HepG2 (cell line): ENCODE data around the gene XAF1. TPM values are rescaled to one million over a fixed set of nuclear protein-coding genes. Genes with fewer than 3 reads are reported as not detected.

Experiments used
- CBFB ChIP-seq: sonication (generic); formaldehyde crosslinking; IDR thresholded peaks from 2 replicates; pipeline ENCODE4 v1.4.0; 2020; ENCODE audit warnings: missing genetic modification reagents
- CENPBD1 ChIP-seq: sonication (generic); formaldehyde crosslinking; IDR thresholded peaks from 2 replicates; pipeline ENCODE4 v1.8.0; 2022; ENCODE audit warnings: missing genetic modification reagents, low read depth, mild to moderate bottlenecking, borderline replicate concordance
- HMGXB3 ChIP-seq: sonication (generic); formaldehyde crosslinking; IDR thresholded peaks from 2 replicates; pipeline ENCODE4 v1.4.0; 2020; ENCODE audit warnings: missing genetic modification reagents, borderline replicate concordance
- MEIS2 ChIP-seq: sonication (generic); formaldehyde crosslinking; IDR thresholded peaks from 2 replicates; pipeline ENCODE4 v1.9.0; 2021; ENCODE audit warnings: mild to moderate bottlenecking, missing genetic modification reagents
- MIER3 ChIP-seq: IDR thresholded peaks from 2 replicates; pipeline ENCODE4 v1.6.1; 2016; ENCODE audit warnings: missing compliant biosample characterization, borderline replicate concordance
- MIXL1 ChIP-seq: IDR thresholded peaks from 2 replicates; pipeline ENCODE4 v1.6.1; 2016
- RAD21 ChIP-seq: fragments of 450-650 bp; formaldehyde crosslinking; IDR thresholded peaks from 2 replicates; pipeline ENCODE4 v1.5.0; 2020; ENCODE audit warnings: mild to moderate bottlenecking
- SMARCC2 ChIP-seq: fragments of 450-650 bp; IDR thresholded peaks from 2 replicates; pipeline ENCODE4 v1.6.1; 2017; ENCODE audit warnings: antibody characterized with exemption, mild to moderate bottlenecking
- SNRNP70 ChIP-seq: fragments of 200-400 bp; formaldehyde crosslinking; IDR thresholded peaks from 2 replicates; pipeline ENCODE4 v1.6.1; 2017; ENCODE audit warnings: mild to moderate bottlenecking, low read depth, low read length, moderate library complexity
- SSRP1 ChIP-seq: IDR thresholded peaks from 2 replicates; pipeline ENCODE4 v1.6.1; 2016; ENCODE audit warnings: control low read depth
- TBP ChIP-seq: sonication (generic); formaldehyde crosslinking; IDR thresholded peaks from 2 replicates; pipeline ENCODE4 v1.5.0; 2020; ENCODE audit warnings: missing genetic modification reagents
- TEAD2 ChIP-seq: sonication (generic); formaldehyde crosslinking; IDR thresholded peaks from 2 replicates; pipeline ENCODE4 v1.9.0; 2021; ENCODE audit warnings: missing genetic modification reagents
- XRCC5 ChIP-seq: fragments of 200-400 bp; formaldehyde crosslinking; optimal IDR thresholded peaks from 2 replicates; pipeline ENCODE3; 2017; ENCODE audit warnings: mild to moderate bottlenecking, low read length
- ZNF350 ChIP-seq: sonication (generic); formaldehyde crosslinking; IDR thresholded peaks from 2 replicates; pipeline ENCODE4 v1.4.0; 2020; ENCODE audit warnings: mild to moderate bottlenecking, low read depth, missing genetic modification reagents, borderline replicate concordance
- ZNF460 ChIP-seq: sonication (generic); formaldehyde crosslinking; IDR thresholded peaks from 2 replicates; pipeline ENCODE4 v1.5.1; 2020; ENCODE audit warnings: missing genetic modification reagents, mild to moderate bottlenecking, borderline replicate concordance
- ZNF567 ChIP-seq: sonication (generic); formaldehyde crosslinking; IDR thresholded peaks from 2 replicates; pipeline ENCODE4 v1.8.1; 2023; ENCODE audit warnings: mild to moderate bottlenecking, missing genetic modification reagents, borderline replicate concordance
- ZNF687 ChIP-seq: sonication (generic); formaldehyde crosslinking; IDR thresholded peaks from 2 replicates; pipeline ENCODE4 v1.5.1; 2020; ENCODE audit warnings: mild to moderate bottlenecking, missing genetic modification reagents, moderate library complexity
- ZNF737 ChIP-seq: sonication (generic); formaldehyde crosslinking; IDR thresholded peaks from 2 replicates; pipeline ENCODE4 v1.5.0; 2020; ENCODE audit warnings: missing genetic modification reagents, mild to moderate bottlenecking, borderline replicate concordance
- ZNF749 ChIP-seq: sonication (generic); formaldehyde crosslinking; IDR thresholded peaks from 2 replicates; pipeline ENCODE4 v1.8.0; 2022; ENCODE audit warnings: mild to moderate bottlenecking, missing genetic modification reagents, moderate library complexity, borderline replicate concordance
- ZNF883 ChIP-seq: sonication (generic); formaldehyde crosslinking; IDR thresholded peaks from 2 replicates; pipeline ENCODE4 v1.5.1; 2020; ENCODE audit warnings: mild to moderate bottlenecking, missing genetic modification reagents; ENCODE audit errors: not compliant biosample characterization
- ZSCAN29 ChIP-seq: sonication (generic); formaldehyde crosslinking; conservative IDR thresholded peaks from 2 replicates; pipeline ENCODE4 v1.4.0; 2020; ENCODE audit warnings: mild to moderate bottlenecking, missing genetic modification reagents
- ZSCAN30 ChIP-seq: sonication (generic); formaldehyde crosslinking; IDR thresholded peaks from 2 replicates; pipeline ENCODE4 v1.5.0; 2020; ENCODE audit warnings: mild to moderate bottlenecking, missing genetic modification reagents
- polyA plus RNA-seq, 8 experiments: library from polyadenylated mRNA; depleted of rRNA in 3 of 8; stranded (reverse) in 7 of 8; unstranded in 1 of 8; fragments of >200 nt; fragmentation: Illumina TruSeq in 4 of 8; extraction: Trizol in 4 of 8; gene quantifications; 2 replicates each; pipeline versions ENCODE4 v1.2.1 to v1.2.3, GENCODE V29; 2011 to 2016; ENCODE audit warnings: low read depth in 4 of 8, missing spikeins in 1 of 8, mixed read lengths in 1 of 8; ENCODE audit not compliant: insufficient read depth in 1 of 8
- total RNA-seq, 5 experiments: library from RNA; depleted of rRNA; stranded (reverse); fragments of >200 nt; fragmentation: Illumina TruSeq; extraction: Trizol; gene quantifications; 2 replicates each; pipeline ENCODE4 v1.2.3, GENCODE V29; 2016; ENCODE audit warnings: low read depth in 1 of 5

Gene XAF1
- total and polyA plus RNA-seq, 2 of the 13 experiments (the other 11 are each of a cell fraction or from before 2014, with no cell fraction given) = 1.2 to 2.4 TPM

GRCh38 chr17:6711081-6711674 is 44.7 kb upstream of the XAF1 start (continued):
- peak; percentile 78 for TF ChIP-seq ZNF687
- TF ChIP-seq CBFB = no peak
- no peak for TF ChIP-seq SNRNP70
- no peak for TF ChIP-seq ZNF749 (CRISPR knock-in tag)
- no peak for TF ChIP-seq MEIS2 (CRISPR knock-in tag)
- TF ChIP-seq XRCC5 = no peak
- no peak for TF ChIP-seq TEAD2
- TF ChIP-seq MIER3 (CRISPR knock-in tag) = peak; percentile 34; the same call in 1 of the 2 replicates
- TF ChIP-seq ZSCAN29 (CRISPR knock-in tag) = peak; percentile 50; the same call in 1 of the 2 replicates
- TF ChIP-seq ZNF567 (CRISPR knock-in tag) = no peak
- no peak for TF ChIP-seq ZNF350 (CRISPR knock-in tag)
- TF ChIP-seq CENPBD1 = no peak
- no peak for TF ChIP-seq ZNF460 (CRISPR knock-in tag)
- no peak for TF ChIP-seq RAD21 (CRISPR knock-in tag)
- no peak for TF ChIP-seq ZSCAN30 (CRISPR knock-in tag)
- TF ChIP-seq SMARCC2 = no peak
- no peak for TF ChIP-seq MIXL1 (CRISPR knock-in tag)
- no peak for TF ChIP-seq ZNF883 (CRISPR knock-in tag)
- TF ChIP-seq SSRP1 (CRISPR knock-in tag) = no peak
- no peak for TF ChIP-seq ZNF737 (CRISPR knock-in tag)
- TF ChIP-seq HMGXB3 (CRISPR knock-in tag) = no peak
- no peak for TF ChIP-seq TBP (CRISPR knock-in tag)
